Measurements from ENCODE around the gene M1AP.

GRCh38 chr2:74625658-74626425 is 22.3 kb downstream of the M1AP start:
- TF ChIP-seq POLR2A (IDR thresholded peaks at IDR 0.05) (no peak), CTCF (IDR thresholded peaks at IDR 0.05) (no peak)
